ENCODE results near the gene SSR1.
A peak's percentile ranks its signal among the peaks of the same experiment; 100 is the strongest.
"Not testable (repeated sequence)": the region's sequence is repeated elsewhere in the genome, so short reads cannot be mapped to it uniquely, and the experiment has no call there.

Gene SSR1

DNA sequence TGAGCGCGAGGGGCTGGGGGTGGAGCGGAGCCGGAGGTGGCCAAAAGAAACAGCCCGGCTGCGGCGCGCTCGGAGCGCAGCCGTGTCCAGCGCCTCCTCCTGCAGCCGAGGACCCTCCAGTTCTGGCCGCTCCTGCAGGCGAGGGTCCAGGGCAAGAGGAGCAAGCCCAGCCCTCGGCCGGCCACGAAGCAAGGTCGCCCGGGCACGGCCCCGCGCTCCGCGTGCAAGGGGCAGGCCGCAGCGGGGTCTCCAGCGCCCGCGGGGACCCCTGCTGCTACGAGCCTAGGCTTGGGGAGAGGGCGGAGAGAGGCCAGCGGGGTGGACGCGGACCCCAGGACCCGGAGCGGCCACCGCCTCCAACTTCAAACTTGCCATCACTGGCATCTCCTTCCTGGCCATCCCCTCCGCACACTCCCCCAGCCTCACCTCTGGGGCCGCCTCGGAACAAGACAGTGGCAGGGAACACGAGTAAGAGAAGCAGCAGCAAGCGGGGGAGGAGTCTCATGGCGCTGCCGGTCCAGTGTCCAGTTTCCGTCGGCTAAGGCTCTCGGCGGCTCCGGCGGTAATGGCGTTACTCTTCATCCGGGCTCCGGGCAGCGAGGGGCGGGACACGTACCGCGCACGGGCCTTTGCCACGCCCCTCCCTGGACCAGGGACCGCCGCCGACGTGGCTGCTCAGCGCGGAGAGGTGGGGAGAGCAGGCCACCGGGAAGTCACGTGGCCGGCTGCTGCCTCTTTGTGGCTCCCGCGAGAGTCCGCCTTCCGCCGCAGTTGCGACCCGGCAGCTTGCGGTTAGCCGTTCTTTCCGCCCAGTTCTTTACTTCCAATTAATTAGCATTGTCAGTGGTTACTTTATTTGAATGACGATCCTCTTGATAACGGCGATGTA is at the start of gene SSR1:
Gene SSR1 (minus strand): TSS at position 584 of the 889 bp plus-strand sequence. CDS start 79 bp downstream, at position 505.
- peak; percentile 95 for DNase-seq

DNA sequence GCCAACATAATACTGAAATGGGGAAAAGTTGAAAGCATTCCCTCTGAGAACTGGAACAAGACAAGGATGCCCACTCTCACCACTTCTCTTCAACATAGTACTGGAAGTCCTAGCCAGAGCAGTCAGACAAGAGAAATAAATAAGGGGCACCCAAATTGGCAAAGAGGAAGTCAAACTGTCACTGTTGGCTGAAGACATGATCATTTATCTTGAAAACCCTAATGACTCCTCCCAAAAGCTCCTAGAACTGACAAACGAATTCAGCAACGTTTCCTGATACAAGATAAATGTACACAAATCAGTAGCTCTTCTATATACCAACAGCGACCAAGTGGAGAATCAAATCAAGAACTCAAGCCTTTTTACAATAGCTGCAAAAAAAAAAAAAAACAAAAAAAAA is 38.9 kb upstream of the SSR1 start:
- not testable (repeated sequence) for DNase-seq

DNA sequence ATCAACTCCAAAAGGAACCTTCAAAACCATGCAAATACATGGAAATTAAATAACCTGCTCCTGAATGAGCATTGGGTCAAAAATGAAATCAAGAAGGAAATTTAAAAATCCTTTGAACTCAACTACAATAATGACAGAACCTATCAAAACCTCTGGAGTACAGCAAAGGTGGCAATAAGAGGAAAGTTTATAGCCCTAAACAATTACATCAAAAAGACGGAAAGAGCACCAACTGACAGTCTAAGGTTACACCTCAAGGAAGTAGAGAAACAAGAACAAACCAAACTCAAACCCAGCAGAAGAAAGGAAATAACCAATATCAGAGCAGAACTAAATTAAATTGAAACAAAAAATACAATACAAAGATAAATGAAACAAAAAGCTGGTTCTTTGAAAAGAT is 37.6 kb upstream of the SSR1 start:
- DNase-seq, result not testable (repeated sequence)

GRCh38 chr6:7347551-7347997 is 34.6 kb upstream of the SSR1 start:
- DNase-seq, result not testable (repeated sequence)

DNA sequence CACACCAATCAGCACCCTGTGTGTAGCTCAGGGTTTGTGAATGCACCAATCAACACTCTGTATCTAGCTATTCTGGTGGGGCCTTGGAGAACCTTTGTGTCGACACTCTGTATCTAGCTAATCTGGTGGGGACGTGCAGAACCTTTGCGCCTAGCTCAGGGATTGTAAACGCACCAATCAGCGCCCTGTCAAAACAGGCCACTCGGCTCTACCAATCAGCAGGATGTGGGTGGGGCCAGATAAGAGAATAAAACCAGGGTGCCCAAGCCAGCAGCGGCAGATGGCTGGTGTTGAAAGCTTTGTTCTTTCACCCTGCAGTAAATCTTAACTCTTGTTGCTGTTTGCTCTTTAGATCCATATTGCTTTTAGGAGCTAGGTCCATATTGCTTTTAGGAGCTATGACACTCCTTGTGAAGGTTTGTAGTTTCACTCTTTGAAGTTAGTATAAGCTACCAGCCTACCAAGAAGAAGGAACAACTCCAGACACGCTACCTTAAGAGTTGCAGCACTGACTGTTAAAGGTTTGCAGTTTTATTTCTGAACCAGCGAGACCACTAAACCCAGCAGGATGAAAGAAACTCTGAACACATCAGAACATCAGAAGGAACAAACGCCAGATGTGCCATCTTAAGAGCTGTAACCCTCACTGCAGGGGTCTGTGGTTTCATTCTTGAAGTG is 31.9 kb upstream of the SSR1 start:
- DNase-seq, result peak; percentile 12

GRCh38 chr6:7343546-7344475 is 30.8 kb upstream of the SSR1 start:
- no peak for DNase-seq

DNA sequence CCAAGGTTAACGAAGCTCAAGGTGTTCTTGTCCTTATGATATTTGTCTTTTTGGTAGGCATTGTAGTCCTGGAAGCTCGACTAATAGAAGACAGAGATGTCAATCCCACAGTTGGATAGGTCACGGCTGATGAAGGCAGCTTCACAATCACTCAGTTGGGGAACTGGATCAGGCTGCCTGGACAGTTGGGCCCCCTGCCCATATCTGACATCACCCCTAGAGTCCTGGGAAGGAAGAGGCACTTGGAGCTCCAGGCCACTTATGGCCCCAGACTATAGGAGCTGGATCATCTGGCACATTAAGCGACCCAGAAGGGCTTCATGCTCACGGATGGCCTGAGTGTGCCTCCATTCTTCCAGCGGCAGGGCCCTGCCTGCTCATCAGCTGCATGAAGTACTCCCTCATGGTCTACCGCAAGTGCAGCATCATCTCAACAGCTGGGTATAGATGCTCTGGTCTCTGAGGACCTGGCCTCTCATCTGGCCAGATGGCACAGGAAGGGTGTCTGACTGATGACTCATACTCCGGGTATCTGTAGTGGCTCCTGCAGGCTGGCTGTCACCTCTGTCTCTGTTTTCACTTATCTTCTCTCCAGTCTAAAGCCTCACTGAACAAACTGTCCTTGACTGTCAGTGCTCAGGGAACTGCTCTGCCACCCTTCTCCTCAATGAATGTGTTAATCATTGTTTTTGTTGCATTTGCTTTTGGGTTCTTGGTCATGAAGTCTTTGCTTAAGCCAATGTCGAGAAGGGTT is 29.2 kb upstream of the SSR1 start:
- DNase-seq, result peak; percentile 84

GRCh38 chr6:7341271-7341670 is 28.3 kb upstream of the SSR1 start:
- no peak for DNase-seq

DNA sequence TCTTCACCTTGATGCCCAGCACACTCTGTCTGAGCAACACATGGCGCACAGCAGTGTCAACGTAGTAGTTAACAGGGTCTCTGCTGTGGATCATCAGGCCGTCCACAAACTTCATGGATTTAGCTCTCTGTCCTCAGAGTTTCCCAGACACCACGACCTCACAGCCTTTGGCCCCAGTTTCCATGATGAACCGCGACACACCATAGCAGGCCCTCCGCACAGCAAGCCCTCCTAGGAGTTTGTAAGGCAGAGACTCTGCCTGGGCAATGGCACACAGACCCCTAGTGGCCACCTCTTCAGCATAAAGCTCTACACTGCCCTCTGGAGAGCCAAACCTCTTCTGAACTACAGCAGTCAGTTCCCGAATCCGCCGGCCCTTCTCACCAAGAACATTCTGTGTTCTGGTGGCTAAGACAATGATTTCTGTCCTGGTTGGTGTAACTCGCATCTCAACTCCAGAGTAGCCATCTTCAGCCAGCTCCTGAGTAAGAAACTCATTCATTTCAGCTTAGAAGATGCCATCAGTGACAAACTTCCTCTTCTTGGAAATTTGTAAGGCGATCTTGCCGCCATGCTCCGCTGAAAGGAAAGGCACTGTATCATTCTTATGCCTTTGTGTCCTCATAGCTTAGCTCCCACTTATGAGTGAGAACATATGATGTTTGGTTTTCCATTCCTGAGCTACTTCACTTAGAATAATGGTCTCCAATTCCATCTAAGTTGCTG is 26.2 kb upstream of the SSR1 start:
- not testable (repeated sequence) for DNase-seq

DNA sequence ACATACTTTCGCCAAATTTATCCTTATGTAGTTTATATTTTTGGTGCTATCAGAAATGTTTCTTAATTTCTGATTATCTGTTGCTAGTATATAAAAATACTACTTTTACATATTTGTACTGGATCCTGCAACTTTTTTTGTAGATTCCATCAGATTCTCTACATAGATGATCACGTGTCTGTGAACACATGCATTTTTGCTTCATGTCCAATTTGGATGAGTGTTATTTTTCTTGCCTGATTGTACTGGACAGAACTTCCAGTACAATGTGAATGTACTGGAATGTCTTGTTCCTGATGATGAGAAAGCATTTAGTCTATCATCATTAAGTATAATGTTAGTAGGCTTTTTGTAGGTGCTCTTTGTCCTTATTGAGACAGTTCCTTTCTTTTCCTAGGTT is 25.0 kb upstream of the SSR1 start:
- DNase-seq, result no peak

DNA sequence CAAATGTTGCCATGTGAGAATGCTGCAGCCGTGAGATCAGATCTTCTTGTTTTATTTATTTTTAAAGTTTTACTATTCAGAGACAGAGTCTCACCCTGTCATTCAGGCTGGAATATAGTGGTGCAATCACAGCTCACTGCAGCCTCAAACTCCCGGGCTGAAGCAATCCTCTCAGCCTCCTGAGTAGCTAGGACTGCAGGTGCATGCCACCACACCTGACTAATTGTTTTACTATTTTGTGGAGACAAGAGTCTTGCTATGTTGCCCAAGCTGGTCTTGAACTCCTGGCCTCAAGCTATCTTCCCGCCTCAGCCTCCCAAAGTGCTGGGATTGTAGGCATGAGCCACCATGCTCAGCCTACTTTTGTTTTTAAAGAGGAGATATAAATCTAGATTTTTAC is 22.5 kb upstream of the SSR1 start:
- no peak for DNase-seq

GRCh38 chr6:7334685-7335084 is 21.7 kb upstream of the SSR1 start:
- DNase-seq, result no peak

DNA sequence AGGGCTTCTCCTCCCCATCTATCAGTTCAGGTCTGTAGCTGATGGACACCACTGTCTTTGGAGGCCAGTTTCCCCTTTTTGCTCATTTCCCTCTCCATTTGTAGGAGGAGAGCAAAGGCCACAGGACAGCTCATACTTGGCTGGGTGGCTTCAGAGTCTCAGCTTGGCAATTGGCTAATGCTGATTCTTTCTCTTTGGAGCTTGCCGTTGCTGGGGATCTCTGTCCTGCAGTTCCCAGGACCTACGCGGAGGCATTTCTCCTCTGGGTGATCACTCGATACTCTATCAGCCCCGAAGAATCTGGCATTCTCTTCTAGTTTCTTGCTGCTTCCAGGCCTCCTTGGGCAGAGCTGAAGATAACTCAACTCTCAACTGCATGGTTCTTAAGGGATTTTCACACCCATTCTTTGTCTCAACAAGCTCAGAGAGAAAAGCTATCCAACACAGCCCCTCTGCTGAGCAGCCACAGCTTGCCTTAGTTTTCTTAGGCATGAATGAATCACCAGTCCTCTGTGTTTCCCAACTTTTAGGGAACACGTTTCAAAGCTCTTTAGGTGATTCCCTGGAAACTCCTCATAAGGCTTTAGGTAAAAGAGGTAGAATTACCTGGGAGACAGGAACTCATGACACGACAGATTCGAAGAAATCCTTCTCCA is 19.2 kb upstream of the SSR1 start:
- no peak for DNase-seq

DNA sequence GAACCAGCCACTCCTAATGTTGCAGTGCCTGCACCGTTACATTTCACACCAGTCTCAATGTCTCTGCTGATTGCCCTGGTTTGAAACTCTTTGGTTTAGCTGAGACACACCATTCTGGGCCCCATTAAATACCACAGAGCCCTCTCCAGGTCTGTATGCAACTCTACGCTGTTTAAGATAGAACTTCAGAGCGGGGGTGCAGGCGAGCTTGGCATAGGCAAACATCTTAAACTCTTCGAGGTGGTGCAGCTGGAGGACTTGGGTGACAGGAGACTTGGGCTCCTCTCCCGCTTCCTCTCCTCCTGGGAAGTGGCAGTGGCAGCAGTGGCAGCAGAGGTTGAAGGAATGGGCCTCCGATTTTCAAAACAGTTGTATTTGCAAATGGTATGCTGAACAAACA is 18.5 kb upstream of the SSR1 start:
- no peak for DNase-seq

DNA sequence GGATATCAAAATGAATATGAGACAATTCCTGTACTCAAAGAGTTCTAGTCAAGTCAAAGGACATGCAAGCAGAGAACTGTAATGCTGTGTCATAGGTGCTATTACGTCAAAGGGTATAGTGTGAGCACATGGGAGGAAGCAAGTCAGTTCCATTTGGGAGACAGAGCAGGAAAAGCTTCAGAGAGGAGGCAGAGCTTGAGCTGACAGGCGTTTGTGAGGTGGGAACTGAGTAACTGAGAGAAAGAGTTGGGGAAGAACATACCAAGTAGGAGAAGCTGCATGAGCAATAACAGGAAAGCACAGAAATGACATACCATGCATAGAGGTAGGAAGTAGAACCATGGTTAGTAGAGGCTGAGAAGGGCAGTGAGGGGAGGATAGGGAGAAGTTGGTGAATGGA is 15.2 kb upstream of the SSR1 start:
- DNase-seq, result no peak

DNA sequence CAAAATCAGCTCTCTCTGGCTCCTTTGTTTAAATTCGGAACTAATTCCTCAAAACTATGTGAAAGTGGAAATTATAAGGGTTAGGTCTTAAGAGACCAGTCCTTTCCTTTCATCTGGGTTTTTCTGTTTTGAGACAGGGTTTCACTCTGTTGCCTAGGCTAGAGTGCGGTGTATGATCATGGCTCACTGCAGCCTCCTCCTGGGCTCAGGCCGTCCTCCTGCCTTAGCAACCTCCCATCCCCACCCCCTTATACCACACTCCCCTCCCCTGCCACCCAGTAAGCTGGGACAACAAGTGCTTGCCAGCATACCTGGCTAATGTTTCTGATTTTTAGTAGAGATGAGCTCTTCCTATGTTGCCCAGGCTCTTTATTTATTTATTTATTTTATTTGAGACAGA is 12.8 kb upstream of the SSR1 start:
- DNase-seq, result no peak

- no peak for DNase-seq
Measured at GRCh38 chr6:7324520-7324919, 11.5 kb upstream of the SSR1 start.

- DNase-seq, result no peak
Measured at GRCh38 chr6:7323074-7323473, 10.1 kb upstream of the SSR1 start.

GRCh38 chr6:7321866-7322265 is 8.9 kb upstream of the SSR1 start:
- DNase-seq, result not testable (repeated sequence)

DNA sequence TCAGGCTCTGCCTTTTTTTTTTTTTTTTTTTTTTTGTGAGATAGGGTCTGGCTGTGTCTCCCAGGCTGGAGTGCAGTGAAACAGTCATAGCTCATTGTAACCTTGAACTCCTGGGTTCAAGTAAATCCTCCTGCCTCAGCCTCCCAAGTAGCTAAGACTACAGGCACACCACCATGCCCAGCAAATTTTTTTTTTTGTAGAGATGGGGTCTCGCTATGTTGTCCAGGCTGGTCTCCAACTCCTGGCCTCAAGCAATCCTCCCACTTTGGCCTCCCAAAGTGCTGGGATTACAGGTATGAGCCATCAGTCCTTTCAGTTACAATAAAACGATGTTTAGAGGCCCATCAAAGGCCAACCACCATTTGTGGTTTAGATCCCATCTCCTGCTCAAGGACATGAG is 6.4 kb upstream of the SSR1 start:
- DNase-seq, result not testable (repeated sequence)

DNA sequence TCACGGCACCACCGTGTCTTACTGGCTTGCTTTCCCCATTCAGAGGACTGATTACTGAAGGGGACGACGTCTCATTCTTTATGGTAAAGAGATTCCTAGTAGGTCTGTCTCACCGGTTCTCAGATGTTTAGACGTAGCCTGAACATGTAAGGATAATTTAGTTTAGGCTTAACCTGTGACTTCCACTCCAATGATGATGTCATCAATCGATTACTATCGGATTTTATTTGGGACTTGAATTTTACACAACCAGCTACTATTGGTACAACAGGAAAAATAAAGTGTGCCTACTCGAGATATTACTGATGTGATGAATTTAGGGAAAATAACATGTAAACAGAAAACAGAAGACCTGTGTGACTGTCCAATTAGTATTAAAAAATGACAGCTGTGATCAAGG is 4.5 kb upstream of the SSR1 start:
- DNase-seq, result no peak

All from NCI-H2171 treated with DMSO at 0.1 percent for 48 hours (cell line).